Endothelial cell of umbilical vein (primary cell): ENCODE results near the gene COL9A1. TPM values are rescaled to one million over a fixed set of nuclear protein-coding genes. Genes with fewer than 3 reads are reported as not detected.

Experiments
- Bru-seq: library from RNA; stranded (reverse); fragments of 400-500 nt; gene quantifications from one replicate; lab custom pipeline; 2021; lab: Mats Ljungman, UMichigan
- BruChase-seq, 2 experiments: library from RNA; stranded (reverse); fragments of 400-500 nt; gene quantifications; one replicate each; lab custom pipeline; 2021; lab: Mats Ljungman, UMichigan
- BruUV-seq: library from RNA; stranded (reverse); fragments of 400-500 nt; replicated peaks from 2 replicates; lab custom pipeline; 2021; lab: Mats Ljungman, UMichigan
- CTCF ChIA-PET: fragments of 300-600, 350-600 bp; sonication (Branson Sonifier 250); formaldehyde crosslinking; loops from one replicate; lab custom pipeline; 2021; ENCODE audit warnings: antibody characterized with exemption, inconsistent platforms; lab: Charles Lee
- POLR2A ChIA-PET: fragments of 300-600, 350-600 bp; sonication (Branson Sonifier 250); formaldehyde crosslinking; loops from one replicate; lab custom pipeline; 2021; ENCODE audit warnings: antibody characterized with exemption, inconsistent platforms; lab: Charles Lee
- DNase-seq: peaks from one replicate; pipeline ENCODE4 v3.0.0-alpha.2; 2011; ENCODE audit warnings: low read depth, low spot score
- FAIRE-seq: peaks from 2 replicates; lab custom pipeline; 2011; peaks lifted over from hg19 to GRCh38; lab: Jason Lieb, UNC
- H2AFZ ChIP-seq: 2 replicates; pipeline ENCODE4 v1.6.0; 2012; ENCODE audit warnings: low read depth, low read length, control low read depth, inconsistent platforms
- H3K27ac ChIP-seq: 2 replicates; pipeline ENCODE4 v1.5.1; 2011; ENCODE audit warnings: low read depth, mild to moderate bottlenecking, control low read depth, low read length, moderate library complexity; ENCODE audit not compliant: insufficient read depth
- H3K27me3 ChIP-seq, 2 experiments: 2 replicates each; pipeline versions ENCODE4 v1.6.0 to v1.6.1; 2011; ENCODE audit warnings: low read length in 2 of 2, mixed read lengths in 1 of 2; ENCODE audit not compliant: control insufficient read depth in 2 of 2, insufficient read depth in 2 of 2
- H3K36me3 ChIP-seq, 2 experiments: 2 replicates in 1 of 2; 3 replicates in 1 of 2; pipeline ENCODE4 v1.5.1; 2011; ENCODE audit warnings: low read length in 2 of 2, mild to moderate bottlenecking in 1 of 2, moderate library complexity in 1 of 2; ENCODE audit not compliant: control insufficient read depth in 2 of 2, insufficient read depth in 2 of 2; ENCODE audit errors: extremely low read depth in 1 of 2
- H3K4me1 ChIP-seq: 3 replicates; pipeline ENCODE4 v1.5.1; 2011; ENCODE audit warnings: mild to moderate bottlenecking, low read length; ENCODE audit not compliant: control insufficient read depth, insufficient read depth; ENCODE audit errors: extremely low read depth
- H3K4me2 ChIP-seq: 2 replicates; pipeline ENCODE4 v1.6.1; 2011; ENCODE audit warnings: low read length, control low read depth, mixed read lengths; ENCODE audit not compliant: insufficient read depth
- H3K4me3 ChIP-seq, 3 experiments: fragments of 200-600 bp in 1 of 3; sonication (generic), shearing (Covaris generic) in 1 of 3; replicated peaks in 1 of 3; 2 replicates each; pipeline ENCODE4 v1.5.1; 2011 to 2016; ENCODE audit warnings: control low read depth in 3 of 3, low read length in 3 of 3, mild to moderate bottlenecking in 2 of 3, inconsistent platforms in 1 of 3, low read depth in 1 of 3, moderate library complexity in 1 of 3; ENCODE audit not compliant: insufficient read depth in 1 of 3
- H3K79me2 ChIP-seq: 2 replicates; pipeline ENCODE4 v1.6.0; 2012; ENCODE audit warnings: low read length, inconsistent platforms; ENCODE audit not compliant: control insufficient read depth, insufficient read depth
- H3K9ac ChIP-seq: replicated peaks from 2 replicates; pipeline ENCODE3; 2011; ENCODE audit warnings: low read length, control low read depth; ENCODE audit not compliant: insufficient read depth; ENCODE audit errors: extremely low read depth
- H3K9me1 ChIP-seq: replicated peaks from 3 replicates; pipeline ENCODE4 v1.6.0; 2011; ENCODE audit warnings: mild to moderate bottlenecking, low read length; ENCODE audit not compliant: control insufficient read depth, insufficient read depth; ENCODE audit errors: extremely low read depth
- H3K9me3 ChIP-seq: replicated peaks from 2 replicates; pipeline ENCODE4 v1.5.1; 2012; ENCODE audit warnings: low read length, inconsistent platforms; ENCODE audit not compliant: control insufficient read depth, insufficient read depth
- H4K20me1 ChIP-seq: replicated peaks from 2 replicates; pipeline ENCODE3; 2011; ENCODE audit warnings: mild to moderate bottlenecking, low read length; ENCODE audit not compliant: control insufficient read depth, insufficient read depth; ENCODE audit errors: extremely low read depth
- CTCF ChIP-seq, 2 donors: IDR thresholded peaks; 1 replicate in 1 of 2; 2 replicates in 1 of 2; pipeline ENCODE4 v1.5.1; 2011; ENCODE audit warnings: low read length in 2 of 2, mild to moderate bottlenecking in 2 of 2, moderate library complexity in 2 of 2, control low read depth in 1 of 2, inconsistent platforms in 1 of 2, low read depth in 1 of 2; ENCODE audit not compliant: insufficient read depth in 1 of 2; ENCODE audit errors: extremely low read depth in 1 of 2
- EZH2 ChIP-seq: IDR thresholded peaks from 2 replicates; pipeline ENCODE4 v1.6.1; 2012; ENCODE audit warnings: borderline replicate concordance, low read depth, mild to moderate bottlenecking, moderate library complexity, low read length, inconsistent platforms; ENCODE audit not compliant: severe bottlenecking
- FOS ChIP-seq: IDR thresholded peaks from 2 replicates; pipeline ENCODE4 v1.6.1; 2011; ENCODE audit warnings: mild to moderate bottlenecking, low read length, moderate library complexity, borderline replicate concordance; ENCODE audit not compliant: insufficient read depth
- GATA2 ChIP-seq: IDR thresholded peaks from 2 replicates; pipeline ENCODE4 v1.7.0; 2011; ENCODE audit warnings: low read depth, mild to moderate bottlenecking, moderate library complexity, mixed read lengths, low read length; ENCODE audit not compliant: insufficient read length, insufficient read depth
- JUN ChIP-seq: IDR thresholded peaks from 2 replicates; pipeline ENCODE4 v1.6.1; 2011; ENCODE audit warnings: borderline replicate concordance, low read depth; ENCODE audit not compliant: insufficient read length, insufficient read depth
- MAX ChIP-seq: IDR thresholded peaks from 2 replicates; pipeline ENCODE4 v1.6.1; 2011; ENCODE audit not compliant: insufficient read depth, insufficient read length
- MYC ChIP-seq: IDR thresholded peaks from one replicate; pipeline ENCODE4 v1.6.1; 2011; ENCODE audit warnings: mild to moderate bottlenecking, low read depth, low read length
- POLR2A ChIP-seq: IDR thresholded peaks from 2 replicates; pipeline ENCODE4 v1.6.1; 2012; ENCODE audit warnings: low read depth, mild to moderate bottlenecking, control low read depth, low read length
- POLR2AphosphoS5 ChIP-seq: IDR thresholded peaks from 2 replicates; pipeline ENCODE4 v1.6.1; 2012; ENCODE audit warnings: low read depth, mild to moderate bottlenecking, control low read depth, low read length, moderate library complexity; ENCODE audit not compliant: insufficient read depth
- dilution Hi-C: fragments of 300-500 bp; cut with MboI; formaldehyde crosslinking; loops from one replicate; pipeline ENCODE4 v1.15.0; 2019; ENCODE audit warnings: low sequenced_read_pairs; ENCODE audit not compliant: extremely low pct_ligation_motif_present
- intact Hi-C: fragments of 100-400 bp; cut with micrococcal nuclease; formaldehyde crosslinking; loops from one replicate; pipeline ENCODE4 v1.10.0; 2022
- long read RNA-seq: library from polyadenylated mRNA; stranded (forward); transcript quantifications from one replicate; pipeline ENCODE4 v2.0.0, GENCODE V29; 2021
- polyA minus RNA-seq, 3 experiments: library from RNA; depleted of rRNA, polyadenylated mRNA; stranded (reverse); fragments of >200 nt; gene quantifications; 1 replicate in 1 of 3; 2 replicates in 2 of 3; pipeline ENCODE4 v1.2.3, GENCODE V29; 2011
- polyA plus RNA-seq, 4 experiments: library from polyadenylated mRNA; depleted of rRNA in 3 of 4; stranded (reverse) in 3 of 4; unstranded in 1 of 4; fragments of >200 nt; gene quantifications; 2 replicates each; pipeline versions ENCODE4 v1.2.1 to v1.2.3, GENCODE V29; 2011 to 2012; ENCODE audit warnings: missing spikeins in 1 of 4
- total RNA-seq: library from RNA; stranded (reverse); gene quantifications from 2 replicates; pipeline ENCODE4 v1.2.3, GENCODE V29; 2021

The COL9A1 gene
- total RNA-seq (not detected in 2 replicates), polyA plus RNA-seq (not detected in 2 replicates), polyA minus RNA-seq (not detected in 2 replicates), Bru-seq, nascent RNA (not detected), BruChase-seq, experiment 1, labeled RNA remaining after a 6-hour chase (not detected), BruChase-seq, experiment 2, labeled RNA remaining after a 2-hour chase (not detected)
- polyA plus RNA-seq (2011; cell fraction: cytosol; rRNA removed): not detected in 2 replicates
- polyA plus RNA-seq (2011; cell fraction: nucleus; rRNA removed): not detected in 2 replicates
- polyA plus RNA-seq (2012): not detected in 2 replicates
- polyA minus RNA-seq (2011; cell fraction: cytosol; rRNA and poly(A)+ RNA removed): not detected
- polyA minus RNA-seq (2011; cell fraction: nucleus; rRNA and poly(A)+ RNA removed): not detected in 2 replicates
- long read RNA-seq: 0 reads

GRCh38 chr6:70303034-70303525 is at the start of gene COL9A1:
TSS of gene COL9A1 (minus strand) at chr6:70303084. CDS start at chr6:70302924, 160 bp downstream.
- POLR2A ChIA-PET: no interaction called here
- intact Hi-C loops: no loop called here
- H4K20me1 ChIP-seq: no peaks in the 10 kb centered on the region

More at GRCh38 chr6:70303034-70303525, at the start of gene COL9A1:
- CTCF ChIA-PET: no interaction called here
- Histone ChIP-seq H3K27ac (no peak within 1 kb of the TSS), H3K4me1 (no peaks in the 10 kb centered on the region), H3K4me2 (no peak within 1 kb of the TSS), H3K27me3 (no peaks in the 10 kb centered on the region), H3K9me3 (no peaks in the 10 kb centered on the region), H3K9ac (no peak within 1 kb of the TSS), H3K4me3 (no peak within 1 kb of the TSS), H3K79me2 (no peaks in the 10 kb centered on the region), H3K36me3 (no peaks in the 10 kb centered on the region), H3K9me1 (no peaks in the 10 kb centered on the region), H2AFZ (no peak within 1 kb of the TSS)
- TF ChIP-seq MYC (no peak), POLR2AphosphoS5 (no peak), EZH2 (no peak), MAX (no peak), CTCF (IDR thresholded peaks at IDR 0.05; ENCODE audit: extremely low read depth in 1 of 2, insufficient read depth in 1 of 2, low read depth in 1 of 2, low read length in 2 of 2) (no peak), POLR2A (no peak), FOS (no peak), GATA2 (no peak), JUN (no peak)
- FAIRE-seq (no peak), DNase-seq (no peak)
- dilution Hi-C loops: no loop called here
- no TSS peak for BruUV-seq
